Transverse colon (tissue), 4 donors: Measurements from ENCODE around the gene C1orf198. TPM values are rescaled to one million over a fixed set of nuclear protein-coding genes. Genes with fewer than 3 reads are reported as not detected.

Source experiments
- DNase-seq: peaks from one replicate; pipeline ENCODE4 v3.0.0-alpha.2; 2019
- H3K27ac ChIP-seq, 4 donors: fragments of 200-600 bp; sonication (generic); 2 replicates each; pipeline ENCODE4 v1.5.1; 2016 to 2018; ENCODE audit warnings: inconsistent platforms in 4 of 4
- H3K27me3 ChIP-seq: fragments of 200-600 bp; sonication (generic); 2 replicates; pipeline ENCODE4 v1.5.1; 2017; ENCODE audit warnings: inconsistent platforms
- H3K36me3 ChIP-seq, 4 donors: fragments of 200-600 bp; sonication (generic); 2 replicates each; pipeline ENCODE4 v1.5.1; 2017 to 2019; ENCODE audit warnings: inconsistent platforms in 4 of 4
- H3K4me1 ChIP-seq, 4 donors: fragments of 200-600 bp; sonication (generic); 2 replicates each; pipeline ENCODE4 v1.5.1; 2017 to 2020; ENCODE audit warnings: inconsistent platforms in 4 of 4
- H3K4me3 ChIP-seq, 4 donors: fragments of 200-600 bp; sonication (generic); 1 replicate in 1 of 4; 2 replicates in 3 of 4; pipeline versions ENCODE4 v1.5.1 to v1.6.1; 2017 to 2019; ENCODE audit warnings: inconsistent platforms in 4 of 4
- H3K9me3 ChIP-seq, 2 donors: fragments of 200-600 bp; sonication (generic); 2 replicates each; pipeline ENCODE4 v1.5.1; 2017 to 2019; ENCODE audit warnings: inconsistent platforms in 2 of 2
- CTCF ChIP-seq, 5 experiments: fragments of 200-600 bp in 3 of 5; fragments of 450-650 bp in 2 of 5; sonication (generic) in 3 of 5; IDR thresholded peaks; 1 replicate in 2 of 5; 2 replicates in 3 of 5; pipeline ENCODE4 v1.5.1; 2016 to 2017; ENCODE audit warnings: antibody characterized with exemption in 5 of 5, inconsistent platforms in 3 of 5, mild to moderate bottlenecking in 2 of 5, moderate library complexity in 1 of 5
- EP300 ChIP-seq: sonication (generic); formaldehyde crosslinking; IDR thresholded peaks from one replicate; pipeline ENCODE4 v1.6.1; 2017; ENCODE audit warnings: antibody characterized with exemption, low read depth
- POLR2A ChIP-seq: fragments of 450-650 bp; IDR thresholded peaks from one replicate; pipeline ENCODE4 v1.6.1; 2016; ENCODE audit warnings: antibody characterized with exemption, mild to moderate bottlenecking, moderate library complexity
- POLR2AphosphoS5 ChIP-seq, 3 donors: sonication (generic); formaldehyde crosslinking; IDR thresholded peaks; one replicate each; pipeline ENCODE4 v1.6.1; 2016; ENCODE audit warnings: antibody characterized with exemption in 3 of 3
- WGBS, 2 donors: methylation state at CpG; one replicate each; pipeline ENCODE4 v1.1.5; 2018; ENCODE audit warnings: low coverage in 1 of 2; 5-methylcytosine and 5-hydroxymethylcytosine counted together
- in situ Hi-C, 4 donors: fragments of 200-750 bp; cut with MboI; loops; one replicate each; pipeline versions ENCODE4 v1.15.0 to v1.15.1; 2017; ENCODE audit warnings: low sequenced_read_pairs in 3 of 4, low pct_ligation_motif_present in 1 of 4, low pct_unique_long_range_greater_than_20kb in 1 of 4
- intact Hi-C: fragments of 100-400 bp; cut with DNase I; formaldehyde crosslinking; loops from one replicate; pipeline ENCODE4 v1.15.1; 2023; ENCODE audit warnings: low total_unique reads
- total RNA-seq, 4 donors: library from RNA; depleted of rRNA; stranded (reverse); fragments of >200 nt; gene quantifications; one replicate each; pipeline ENCODE4 v1.1.0, GENCODE V29; 2016

The C1orf198 gene
- total RNA-seq, 4 donors from 2014 or later, result 10.8 to 26.7 (median 18.2) TPM

DNA sequence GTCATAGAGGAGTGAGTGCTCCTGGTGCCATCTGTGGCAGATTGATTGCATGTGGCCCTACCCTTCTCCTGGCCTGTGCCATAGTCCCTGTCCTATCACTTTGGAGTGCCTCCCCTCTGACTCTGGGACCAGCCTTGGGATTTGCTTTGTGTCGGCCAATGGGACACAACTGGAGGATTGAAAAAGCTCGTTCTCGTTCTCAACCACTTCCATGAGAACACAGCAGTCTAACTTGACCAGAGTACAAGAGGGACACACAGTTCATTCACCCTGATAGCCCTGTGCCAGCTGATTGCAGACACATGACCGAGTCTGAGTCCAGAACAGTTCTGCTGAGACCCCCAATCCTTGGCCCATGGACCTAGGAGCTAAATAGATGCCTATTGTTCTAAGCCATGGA lies 47.8 kb downstream of the C1orf198 start:
- Histone ChIP-seq H3K4me3 (no peak overlapping the region), H3K9me3 (no peaks in the 10 kb centered on the region), H3K27ac (no peak overlapping the region), H3K27me3 (no peaks in the 10 kb centered on the region), H3K4me1 (peaks cover 0 to 13% (median 9%) of the 10 kb centered on the region in 4 donors), H3K36me3 (no peaks in the 10 kb centered on the region)
- in situ Hi-C loops (loop anchor here in 2 of 4 donors (25.0 kb wide), 1 partner anchor 92 kb away; no protein-coding TSS in a partner anchor), intact Hi-C loops (no loop called here)
- 75% methylated on average over 4 of the region's 4 CpGs; no CpG with 5 or more reads in 1 of the 2 donors for WGBS, 2 donors
- TF ChIP-seq POLR2AphosphoS5 (IDR thresholded peaks at IDR 0.05) (no peak), CTCF (IDR thresholded peaks at IDR 0.05) (no peak), EP300 (no peak), POLR2A (no peak)
- DNase-seq, result no peak

GRCh38 chr1:230819976-230820375 lies 48.3 kb downstream of the C1orf198 start:
- 89 to 94% methylated on average over 2 to 4 of the region's 4 CpGs for WGBS, 2 donors
- intact Hi-C loops (no loop called here), in situ Hi-C loops (loop anchor here in 2 of 4 donors (25.0 kb wide), 1 partner anchor 92 kb away; no protein-coding TSS in a partner anchor)
- Histone ChIP-seq H3K36me3 (no peaks in the 10 kb centered on the region), H3K4me3 (no peak overlapping the region), H3K27ac (no peak overlapping the region), H3K9me3 (no peaks in the 10 kb centered on the region), H3K4me1 (peaks cover 0 to 7% (median 3%) of the 10 kb centered on the region in 4 donors), H3K27me3 (no peaks in the 10 kb centered on the region)
- no peak for TF ChIP-seq POLR2AphosphoS5 (IDR thresholded peaks at IDR 0.05)
- DNase-seq, result no peak

- H3K36me3 ChIP-seq, result no peaks in the 10 kb centered on the region
- no peaks in the 10 kb centered on the region for H3K4me1 ChIP-seq
- H3K27ac ChIP-seq, result no peak overlapping the region
- TF ChIP-seq POLR2AphosphoS5 (IDR thresholded peaks at IDR 0.05) (no peak), EP300 (no peak), POLR2A (no peak), CTCF (IDR thresholded peaks at IDR 0.05) (no peak)
- intact Hi-C loops (no loop called here), in situ Hi-C loops (loop anchor here in 2 of 4 donors (25.0 kb wide), 1 partner anchor 93 kb away; no protein-coding TSS in a partner anchor)
- no peaks in the 10 kb centered on the region for H3K27me3 ChIP-seq
- H3K4me3 ChIP-seq, result no peak overlapping the region
- 84 to 86% methylated on average over 4 to 6 of the region's 6 CpGs for WGBS, 2 donors
- H3K9me3 ChIP-seq, result no peaks in the 10 kb centered on the region
- DNase-seq, result no peak
Measured at GRCh38 chr1:230818901-230819300, 49.4 kb downstream of the C1orf198 start.

- Histone ChIP-seq H3K9me3 (peaks cover 0 to 3% of the 10 kb centered on the region in 2 donors), H3K27ac (no peak overlapping the region), H3K36me3 (no peaks in the 10 kb centered on the region), H3K4me1 (no peaks in the 10 kb centered on the region), H3K27me3 (no peaks in the 10 kb centered on the region), H3K4me3 (no peak overlapping the region)
- intact Hi-C loops, result no loop called here
- no peak for DNase-seq
- TF ChIP-seq POLR2A, result no peak
- TF ChIP-seq EP300, result no peak
- TF ChIP-seq POLR2AphosphoS5 (IDR thresholded peaks at IDR 0.05), result no peak
- WGBS, 2 donors, result 77 to 94% methylated on average over 1 of the region's 1 CpG
- in situ Hi-C loops, result loop anchor here in 2 of 4 donors (25.0 kb wide), 1 partner anchor 94 kb away; no protein-coding TSS in a partner anchor
Measured at GRCh38 chr1:230818367-230818766, 50.0 kb downstream of the C1orf198 start.

DNA sequence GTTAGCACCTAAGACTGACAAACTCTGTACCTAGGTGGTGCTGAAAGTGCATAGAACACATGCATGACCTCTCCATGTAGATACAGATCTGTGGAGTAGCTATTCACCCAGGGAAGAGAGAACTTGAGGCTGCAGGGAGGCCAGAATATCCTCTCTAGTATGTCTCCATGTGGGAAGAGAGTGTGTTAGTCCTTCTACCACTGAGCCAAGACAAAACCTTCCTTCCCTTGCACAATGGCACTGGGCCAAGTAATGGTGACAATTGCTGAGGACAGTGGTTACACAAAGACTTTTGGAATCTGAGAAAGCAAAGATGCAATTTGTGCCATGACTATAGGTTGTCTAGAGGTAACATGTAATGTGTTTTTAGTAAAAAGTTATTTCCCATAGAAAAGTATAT lies 52.3 kb downstream of the C1orf198 start:
- H3K9me3 ChIP-seq, result peaks cover 11 to 16% of the 10 kb centered on the region in 2 donors
- H3K27me3 ChIP-seq, result no peaks in the 10 kb centered on the region
- H3K27ac ChIP-seq, result no peak overlapping the region
- in situ Hi-C loops, result loop anchor here in 2 of 4 donors (25.0 kb wide), 1 partner anchor 96 kb away; no protein-coding TSS in a partner anchor
- no peak overlapping the region for H3K4me3 ChIP-seq
- DNase-seq, result no peak
- no peaks in the 10 kb centered on the region for H3K4me1 ChIP-seq
- intact Hi-C loops, result no loop called here
- no peaks in the 10 kb centered on the region for H3K36me3 ChIP-seq
- TF ChIP-seq POLR2AphosphoS5 (IDR thresholded peaks at IDR 0.05), result no peak
- TF ChIP-seq CTCF (IDR thresholded peaks at IDR 0.05), result no peak
- no peak for TF ChIP-seq POLR2A
- no peak for TF ChIP-seq EP300
